Peyer's patch (tissue), 4 donors: ENCODE results near the gene IQCE.

Source experiments
- POLR2A ChIP-seq, 2 donors: fragments of 450-650 bp; IDR thresholded peaks; one replicate each; pipeline ENCODE4 v1.5.1; 2017; ENCODE audit warnings: antibody characterized with exemption in 2 of 2, mild to moderate bottlenecking in 2 of 2, moderate library complexity in 2 of 2
- TF ChIP-seq, protein P1 (sequence below), 6 experiments: fragments of 450-650 bp in 4 of 6; fragments of 200-600 bp in 2 of 6; sonication (generic) in 1 of 6; IDR thresholded peaks; one replicate each; pipeline ENCODE4 v1.5.1; 2017 to 2019; ENCODE audit warnings: antibody characterized with exemption in 6 of 6, mild to moderate bottlenecking in 3 of 6, moderate library complexity in 1 of 6

DNA sequence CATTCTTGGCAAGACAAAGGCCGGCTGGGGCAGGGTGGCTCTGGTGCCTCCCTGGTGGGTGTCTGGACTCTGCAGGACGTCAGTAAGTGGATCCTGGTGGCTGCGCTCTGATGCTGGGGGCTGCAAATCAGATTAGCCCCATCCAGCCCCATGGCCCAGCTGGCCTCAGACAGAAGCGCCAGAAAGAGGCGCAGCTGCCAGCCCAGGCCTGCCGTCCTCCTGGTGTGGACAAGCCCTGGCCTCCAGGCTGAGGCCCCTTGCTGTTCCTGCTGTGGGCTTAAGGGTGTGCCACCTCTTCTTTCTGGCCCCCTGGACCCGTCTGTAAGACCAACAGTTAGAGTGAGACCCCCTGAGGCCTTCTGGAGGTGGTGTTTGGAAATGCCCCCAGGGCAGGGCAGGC is 45.1 kb upstream of the IQCE start:
- TF ChIP-seq, protein P1, sequence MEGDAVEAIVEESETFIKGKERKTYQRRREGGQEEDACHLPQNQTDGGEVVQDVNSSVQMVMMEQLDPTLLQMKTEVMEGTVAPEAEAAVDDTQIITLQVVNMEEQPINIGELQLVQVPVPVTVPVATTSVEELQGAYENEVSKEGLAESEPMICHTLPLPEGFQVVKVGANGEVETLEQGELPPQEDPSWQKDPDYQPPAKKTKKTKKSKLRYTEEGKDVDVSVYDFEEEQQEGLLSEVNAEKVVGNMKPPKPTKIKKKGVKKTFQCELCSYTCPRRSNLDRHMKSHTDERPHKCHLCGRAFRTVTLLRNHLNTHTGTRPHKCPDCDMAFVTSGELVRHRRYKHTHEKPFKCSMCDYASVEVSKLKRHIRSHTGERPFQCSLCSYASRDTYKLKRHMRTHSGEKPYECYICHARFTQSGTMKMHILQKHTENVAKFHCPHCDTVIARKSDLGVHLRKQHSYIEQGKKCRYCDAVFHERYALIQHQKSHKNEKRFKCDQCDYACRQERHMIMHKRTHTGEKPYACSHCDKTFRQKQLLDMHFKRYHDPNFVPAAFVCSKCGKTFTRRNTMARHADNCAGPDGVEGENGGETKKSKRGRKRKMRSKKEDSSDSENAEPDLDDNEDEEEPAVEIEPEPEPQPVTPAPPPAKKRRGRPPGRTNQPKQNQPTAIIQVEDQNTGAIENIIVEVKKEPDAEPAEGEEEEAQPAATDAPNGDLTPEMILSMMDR (IDR thresholded peaks at IDR 0.05), result no peak
- TF ChIP-seq POLR2A (IDR thresholded peaks at IDR 0.05), result no peak
